Activated naive CD8-positive, alpha-beta T cell treated with anti-CD3 and anti-CD28 coated beads, Interleukin-2, amount 50 U/mL, for 24 hours (primary cell): ENCODE data around the gene RNF214.
A peak's percentile ranks its signal among the peaks of the same experiment; 100 is the strongest.

Source experiments
- ATAC-seq: fragments of 150-1000 bp; cut with Tn5 transposase; one replicate; pipeline ENCODE4 v1.10.0; 2021
- DNase-seq: peaks from one replicate; pipeline ENCODE4 v3.0.0; 2021
- H3K27ac Mint-ChIP-seq: one replicate; pipeline ENCODE4 v1.8.0; 2021; ENCODE audit warnings: mild to moderate bottlenecking, mixed read lengths
- H3K27me3 Mint-ChIP-seq: one replicate; pipeline ENCODE4 v1.8.0; 2021; ENCODE audit warnings: mixed read lengths
- H3K36me3 Mint-ChIP-seq: one replicate; pipeline ENCODE4 v1.8.0; 2021; ENCODE audit warnings: low read depth, mixed read lengths
- H3K4me1 Mint-ChIP-seq: one replicate; pipeline ENCODE4 v1.8.0; 2021; ENCODE audit warnings: mixed read lengths
- H3K4me3 Mint-ChIP-seq: one replicate; pipeline ENCODE4 v1.8.0; 2021; ENCODE audit warnings: mild to moderate bottlenecking, moderate library complexity, mixed read lengths
- H3K9me3 Mint-ChIP-seq: one replicate; pipeline ENCODE4 v1.8.0; 2021; ENCODE audit warnings: mixed read lengths

The RNF214 gene

GRCh38 chr11:117219001-117219400 is 13.5 kb upstream of the RNF214 start:
- ATAC-seq (no peak), DNase-seq (no peak)
- H3K36me3 Mint-ChIP-seq = peaks cover 67% of the 10 kb centered on the region
- peaks cover 2% of the 10 kb centered on the region for H3K4me1 Mint-ChIP-seq
- H3K27me3 Mint-ChIP-seq = no peaks in the 10 kb centered on the region
- no peaks in the 10 kb centered on the region for H3K9me3 Mint-ChIP-seq
- no peak overlapping the region for H3K27ac Mint-ChIP-seq
- no peak overlapping the region for H3K4me3 Mint-ChIP-seq

GRCh38 chr11:117219455-117219854 is 13.0 kb upstream of the RNF214 start:
- no peak overlapping the region for H3K4me3 Mint-ChIP-seq
- ATAC-seq (no peak), DNase-seq (no peak)
- H3K4me1 Mint-ChIP-seq = peaks cover 2% of the 10 kb centered on the region
- no peak overlapping the region for H3K27ac Mint-ChIP-seq
- no peaks in the 10 kb centered on the region for H3K9me3 Mint-ChIP-seq
- H3K27me3 Mint-ChIP-seq = no peaks in the 10 kb centered on the region
- peaks cover 65% of the 10 kb centered on the region for H3K36me3 Mint-ChIP-seq

GRCh38 chr11:117219995-117220394 is 12.5 kb upstream of the RNF214 start:
- DNase-seq = no peak
- H3K4me1 Mint-ChIP-seq = peaks cover 2% of the 10 kb centered on the region
- H3K4me3 Mint-ChIP-seq = no peak overlapping the region
- no peaks in the 10 kb centered on the region for H3K9me3 Mint-ChIP-seq
- no peaks in the 10 kb centered on the region for H3K27me3 Mint-ChIP-seq
- H3K36me3 Mint-ChIP-seq = peaks cover 66% of the 10 kb centered on the region
- ATAC-seq = no peak
- H3K27ac Mint-ChIP-seq = no peak overlapping the region

- H3K9me3 Mint-ChIP-seq = no peaks in the 10 kb centered on the region
- peaks cover 71% of the 10 kb centered on the region for H3K36me3 Mint-ChIP-seq
- H3K4me3 Mint-ChIP-seq = no peak overlapping the region
- no peaks in the 10 kb centered on the region for H3K27me3 Mint-ChIP-seq
- H3K4me1 Mint-ChIP-seq = peaks cover 2% of the 10 kb centered on the region
- ATAC-seq (no peak), DNase-seq (no peak)
- H3K27ac Mint-ChIP-seq = no peak overlapping the region
Measured at GRCh38 chr11:117220568-117220967, 11.9 kb upstream of the RNF214 start.

GRCh38 chr11:117220999-117221774 is 11.3 kb upstream of the RNF214 start:
- no peak for ATAC-seq
- no peak overlapping the region for H3K27ac Mint-ChIP-seq
- H3K27me3 Mint-ChIP-seq = no peaks in the 10 kb centered on the region
- H3K9me3 Mint-ChIP-seq = no peaks in the 10 kb centered on the region
- H3K4me3 Mint-ChIP-seq = no peak overlapping the region
- DNase-seq = no peak
- H3K36me3 Mint-ChIP-seq = peaks cover 67% of the 10 kb centered on the region
- H3K4me1 Mint-ChIP-seq = peaks cover 2% of the 10 kb centered on the region

- Mint-ChIP-seq H3K4me3 (no peak overlapping the region), H3K27ac (no peak overlapping the region), H3K9me3 (no peaks in the 10 kb centered on the region), H3K27me3 (no peaks in the 10 kb centered on the region), H3K4me1 (peaks cover 6% of the 10 kb centered on the region), H3K36me3 (peaks cover 69% of the 10 kb centered on the region)
- DNase-seq = no peak
- no peak for ATAC-seq
Measured at GRCh38 chr11:117221775-117222517, 10.5 kb upstream of the RNF214 start.

GRCh38 chr11:117222991-117223740 is 9.3 kb upstream of the RNF214 start:
- no peak overlapping the region for H3K4me3 Mint-ChIP-seq
- no peak overlapping the region for H3K27ac Mint-ChIP-seq
- H3K4me1 Mint-ChIP-seq = peaks cover 6% of the 10 kb centered on the region
- peaks cover 64% of the 10 kb centered on the region for H3K36me3 Mint-ChIP-seq
- H3K9me3 Mint-ChIP-seq = no peaks in the 10 kb centered on the region
- no peaks in the 10 kb centered on the region for H3K27me3 Mint-ChIP-seq
- ATAC-seq (no peak), DNase-seq (no peak)

- Mint-ChIP-seq H3K27ac (no peak overlapping the region), H3K36me3 (peaks cover 62% of the 10 kb centered on the region), H3K9me3 (no peaks in the 10 kb centered on the region), H3K27me3 (no peaks in the 10 kb centered on the region), H3K4me3 (no peak overlapping the region), H3K4me1 (peaks cover 12% of the 10 kb centered on the region)
- no peak for DNase-seq
- no peak for ATAC-seq
Measured at GRCh38 chr11:117223741-117224689, 8.5 kb upstream of the RNF214 start.

- Mint-ChIP-seq H3K27me3 (no peaks in the 10 kb centered on the region), H3K9me3 (no peaks in the 10 kb centered on the region), H3K36me3 (peaks cover 63% of the 10 kb centered on the region), H3K4me1 (peaks cover 27% of the 10 kb centered on the region), H3K4me3 (no peak overlapping the region), H3K27ac (no peak overlapping the region)
- DNase-seq (no peak), ATAC-seq (no peak)
Measured at GRCh38 chr11:117225553-117226170, 6.8 kb upstream of the RNF214 start.

GRCh38 chr11:117226388-117227385 is 5.8 kb upstream of the RNF214 start:
- H3K4me3 Mint-ChIP-seq = no peak overlapping the region
- H3K36me3 Mint-ChIP-seq = peaks cover 61% of the 10 kb centered on the region
- H3K27me3 Mint-ChIP-seq = no peaks in the 10 kb centered on the region
- ATAC-seq (peak; percentile 54), DNase-seq (peak; percentile 20)
- no peaks in the 10 kb centered on the region for H3K9me3 Mint-ChIP-seq
- H3K27ac Mint-ChIP-seq = no peak overlapping the region
- peaks cover 31% of the 10 kb centered on the region for H3K4me1 Mint-ChIP-seq

- ATAC-seq (no peak), DNase-seq (no peak)
- Mint-ChIP-seq H3K4me3 (no peak overlapping the region), H3K36me3 (peaks cover 51% of the 10 kb centered on the region), H3K27ac (peak overlapping the region; percentile 58), H3K9me3 (no peaks in the 10 kb centered on the region), H3K27me3 (no peaks in the 10 kb centered on the region), H3K4me1 (peaks cover 31% of the 10 kb centered on the region)
Measured at GRCh38 chr11:117228091-117228490, 4.4 kb upstream of the RNF214 start.

- peaks cover 43% of the 10 kb centered on the region for H3K4me1 Mint-ChIP-seq
- peak overlapping the region; percentile 96 for H3K4me3 Mint-ChIP-seq
- no peak for DNase-seq
- H3K36me3 Mint-ChIP-seq = peaks cover 44% of the 10 kb centered on the region
- ATAC-seq = no peak
- H3K9me3 Mint-ChIP-seq = no peaks in the 10 kb centered on the region
- peak overlapping the region; percentile 100 for H3K27ac Mint-ChIP-seq
- H3K27me3 Mint-ChIP-seq = no peaks in the 10 kb centered on the region
Measured at GRCh38 chr11:117229411-117229810, 3.1 kb upstream of the RNF214 start.

- ATAC-seq (peak; percentile 6), DNase-seq (no peak)
- Mint-ChIP-seq H3K9me3 (no peaks in the 10 kb centered on the region), H3K4me3 (peak overlapping the region; percentile 96), H3K27me3 (no peaks in the 10 kb centered on the region), H3K4me1 (peaks cover 44% of the 10 kb centered on the region), H3K36me3 (peaks cover 39% of the 10 kb centered on the region), H3K27ac (peak overlapping the region; percentile 100)
Measured at GRCh38 chr11:117229931-117230285, 2.6 kb upstream of the RNF214 start.
